ENCODE measurements around the gene RTF2. TPM values are rescaled to one million over a fixed set of nuclear protein-coding genes. Genes with fewer than 3 reads are reported as not detected.
"Not testable (repeated sequence)": the region's sequence is repeated elsewhere in the genome, so short reads cannot be mapped to it uniquely, and the experiment has no call there.

The RTF2 gene
- total RNA-seq, 1 experiment from 2014 or later = 80.0 TPM

DNA sequence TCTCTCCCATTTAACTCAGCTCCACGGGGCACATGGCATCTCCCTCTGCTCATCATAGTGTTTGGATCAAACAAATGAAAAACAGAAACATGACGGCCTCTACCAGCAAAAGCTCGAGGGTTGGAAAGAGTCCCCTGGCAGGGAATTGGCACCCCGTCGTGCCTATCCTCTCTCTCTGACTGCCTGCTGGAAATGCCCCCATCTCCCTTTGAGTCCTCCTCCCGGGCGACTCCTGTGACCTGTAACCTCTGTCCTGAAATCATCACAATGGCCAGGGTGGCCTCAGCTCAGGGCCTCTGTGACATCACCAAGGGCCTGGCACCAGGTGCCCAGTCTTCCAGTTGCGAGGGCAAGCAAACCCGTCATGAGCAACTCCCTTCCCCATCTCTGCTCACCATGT, 64.5 kb downstream of the RTF2 start, which contains the start of gene FAM209B:
Gene FAM209B, plus strand, starts transcription at position 301 of the 400 bp plus-strand sequence. Its CDS starts 96 bp downstream, at position 397.
- not testable (repeated sequence) for DNase-seq (ENCODE audit: extremely low read depth, low read depth)

DNA sequence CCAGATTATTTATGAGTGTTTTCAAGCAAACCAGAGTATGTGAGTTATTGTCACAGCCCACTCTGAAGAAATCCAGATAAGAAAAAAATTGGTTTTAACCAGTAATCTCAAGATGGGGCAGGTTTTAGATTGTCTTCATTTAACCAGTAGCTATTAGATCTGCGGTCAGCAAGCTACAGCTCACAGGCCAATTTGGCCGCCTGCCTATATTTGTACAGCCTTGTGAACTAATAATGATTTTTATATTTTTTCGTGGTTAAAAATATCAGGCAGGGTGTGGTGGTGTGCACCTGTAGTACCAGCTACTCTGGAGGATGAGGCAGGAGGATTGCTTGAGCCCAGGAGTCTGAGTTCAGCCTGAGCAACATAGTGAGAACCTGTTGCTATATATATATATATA, 69.6 kb downstream of the RTF2 start:
- DNase-seq (ENCODE audit: extremely low read depth, low read depth) = no peak

GRCh38 chr20:56540415-56540814, 72.0 kb downstream of the RTF2 start:
- no peak for DNase-seq (ENCODE audit: extremely low read depth, low read depth)

DNA sequence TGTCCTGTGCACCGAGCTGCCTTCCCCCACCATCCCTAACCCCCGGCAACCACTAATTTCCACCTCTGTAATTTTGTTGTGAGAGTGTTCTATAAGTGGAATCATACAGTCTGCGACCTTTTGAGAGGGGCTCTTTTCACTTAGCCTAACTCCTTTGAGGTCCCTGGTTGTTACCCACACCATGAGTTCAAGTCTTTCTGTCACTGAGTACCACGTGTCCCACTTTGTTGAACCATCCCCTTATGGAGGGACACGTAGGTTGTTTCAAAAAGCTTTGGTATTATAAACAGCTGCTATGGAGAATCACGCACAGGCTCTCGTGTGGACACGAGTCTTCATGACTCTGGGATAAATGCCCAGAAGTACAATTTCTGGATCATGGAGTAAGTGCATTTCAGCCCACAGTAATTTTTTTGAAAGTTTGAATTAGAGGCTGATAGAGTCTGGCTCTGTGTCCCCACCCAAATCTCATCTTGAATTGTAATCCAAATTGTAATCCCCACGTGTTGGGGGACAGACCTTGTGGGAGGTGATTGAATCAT, 74.1 kb downstream of the RTF2 start:
- no peak for DNase-seq (ENCODE audit: extremely low read depth, low read depth)

GRCh38 chr20:56551571-56551970, 83.1 kb downstream of the RTF2 start:
- DNase-seq (ENCODE audit: extremely low read depth, low read depth) = no peak

DNA sequence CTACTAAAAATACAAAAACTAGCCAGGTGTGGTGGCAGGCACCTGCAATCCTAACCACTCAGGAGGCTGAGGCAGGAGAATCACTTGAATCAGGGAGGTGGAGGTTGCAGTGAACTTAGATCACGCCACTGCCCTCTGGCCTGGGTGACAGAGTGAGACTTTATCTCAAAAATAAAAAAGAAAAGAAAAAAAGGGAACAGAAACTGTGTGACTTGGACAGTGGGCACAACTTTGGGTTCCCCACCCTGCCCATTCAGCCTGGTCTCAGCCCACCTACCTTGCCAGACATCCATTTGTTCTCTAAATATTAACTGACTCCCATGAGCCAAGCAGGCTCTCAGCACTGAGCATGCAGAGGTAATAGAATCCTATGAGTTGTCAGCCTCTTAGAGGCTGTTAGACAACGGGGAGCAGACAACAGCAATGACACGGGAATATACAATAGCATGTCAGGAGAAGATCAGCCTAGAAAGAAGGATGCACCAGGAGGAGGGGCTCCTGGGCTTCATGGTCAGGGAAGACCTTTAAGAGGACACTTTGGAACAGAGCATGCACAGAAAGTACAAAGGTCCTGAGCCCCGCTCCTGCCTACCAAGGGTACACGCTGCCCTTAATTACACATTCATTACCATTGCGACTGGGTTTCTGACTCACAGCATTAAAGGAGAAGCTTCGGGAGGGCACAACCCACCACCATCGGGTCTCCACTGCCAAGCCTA, 84.6 kb downstream of the RTF2 start:
- DNase-seq (ENCODE audit: extremely low read depth, low read depth) = no peak

DNA sequence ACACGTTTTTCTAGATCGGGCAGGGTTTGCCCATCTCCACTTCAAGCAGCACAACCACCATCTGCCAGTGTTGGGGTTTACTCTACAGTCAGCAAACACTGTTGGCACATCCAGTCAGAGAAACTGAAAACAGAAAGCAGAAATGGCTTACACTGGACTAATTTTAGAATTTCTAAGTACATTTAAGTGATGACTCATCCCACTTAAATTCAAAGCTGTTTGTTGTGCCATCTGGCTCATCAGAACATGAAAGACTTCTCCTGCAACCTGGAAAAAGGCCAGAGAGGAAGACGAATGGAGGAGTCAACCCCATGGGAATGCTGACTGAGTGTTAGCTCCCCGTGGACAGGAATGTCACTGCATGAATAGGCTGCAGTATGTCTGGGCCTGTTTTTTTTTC, 86.4 kb downstream of the RTF2 start:
- DNase-seq (ENCODE audit: extremely low read depth, low read depth) = peak; percentile 41

DNA sequence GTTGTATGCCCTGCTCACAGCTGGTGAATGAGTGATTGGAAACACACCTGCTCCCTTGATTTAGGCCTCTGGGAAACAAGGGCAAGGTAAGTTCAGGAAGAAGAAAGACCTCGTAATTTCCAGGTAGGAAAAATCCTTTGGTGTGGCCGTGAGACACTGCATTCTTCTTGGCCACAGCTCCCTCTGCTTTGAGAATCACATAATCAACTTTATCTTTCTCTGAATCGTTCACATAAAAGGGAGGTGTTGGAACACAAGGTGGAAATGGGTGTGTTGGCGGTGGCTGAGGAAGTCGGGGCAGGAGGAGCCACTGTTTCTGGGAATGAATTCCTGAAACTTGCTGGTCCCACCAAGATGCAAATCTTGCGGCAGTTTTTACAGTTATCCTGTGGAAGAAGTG, 90.5 kb downstream of the RTF2 start:
- no peak for DNase-seq (ENCODE audit: extremely low read depth, low read depth)

GRCh38 chr20:56564526-56564925, 96.1 kb downstream of the RTF2 start:
- not testable (repeated sequence) for DNase-seq (ENCODE audit: extremely low read depth, low read depth)

DNA sequence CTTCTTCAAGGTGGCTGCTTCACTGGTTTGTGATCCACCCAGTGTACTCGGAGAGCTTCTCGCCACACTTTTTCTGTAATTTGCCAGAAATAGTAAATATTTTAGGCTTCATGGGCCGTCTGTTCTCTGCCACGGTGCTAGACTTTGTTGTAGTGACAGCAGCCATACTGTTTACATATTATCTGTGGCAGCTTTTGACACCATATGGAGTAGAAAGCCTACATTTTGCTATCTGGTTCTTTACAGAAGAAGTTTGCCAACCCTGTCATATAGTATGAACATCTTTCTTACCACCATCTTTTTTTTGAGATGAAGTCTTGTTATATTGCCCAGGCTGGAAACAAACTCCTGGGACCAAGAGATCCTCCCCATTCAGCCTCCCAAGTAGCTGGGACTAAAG, 97.1 kb downstream of the RTF2 start:
- no peak for DNase-seq (ENCODE audit: extremely low read depth, low read depth)

DNA sequence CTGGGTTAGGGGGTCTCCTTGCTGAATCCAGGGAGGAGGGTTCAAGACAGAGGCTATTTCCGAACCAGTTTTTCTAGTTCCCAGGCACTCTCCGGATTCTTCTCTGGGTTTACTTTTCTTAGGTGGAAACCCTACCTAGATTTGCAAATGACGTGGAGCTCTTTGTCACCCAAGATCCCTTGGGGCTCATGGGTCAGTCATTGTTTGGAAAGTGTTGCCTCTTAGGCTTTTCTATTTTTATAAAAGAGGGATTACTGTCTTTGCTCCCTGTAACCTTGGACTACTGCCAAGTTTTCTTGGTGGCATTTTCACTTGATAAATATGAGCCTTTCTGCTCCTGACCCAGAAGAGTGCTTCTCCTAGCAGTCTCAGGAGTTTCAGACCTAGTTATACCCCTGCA, 98.2 kb downstream of the RTF2 start:
- DNase-seq (ENCODE audit: extremely low read depth, low read depth) = no peak

Small RNA genes lying within 50 kb of the gene (small RNA-seq; reads per million reads assigned to genes)
- 0 reads per million in 2 experiments for gene RPL39P

Other genes with a start within 250 kb of the RTF2 start
- not detected in 2 replicates for gene MC3R, start 219.9 kb upstream of the RTF2 start, total RNA-seq (2014; rRNA removed; shearing (Covaris generic))
- gene FAM210B, start 109.7 kb upstream of the RTF2 start, total RNA-seq (2014; rRNA removed; shearing (Covaris generic)) = 85.4 and 94.1 TPM in 2 replicates
- 176 and 178 TPM in 2 replicates for gene AURKA, start 76.4 kb upstream of the RTF2 start, total RNA-seq (2014; rRNA removed; shearing (Covaris generic))
- gene CSTF1, start 76.0 kb upstream of the RTF2 start, total RNA-seq (2014; rRNA removed; shearing (Covaris generic)) = 52.7 and 60.9 TPM in 2 replicates
- gene CASS4, start 56.4 kb upstream of the RTF2 start, total RNA-seq (2014; rRNA removed; shearing (Covaris generic)) = 0.05 TPM in 1 of 2 replicates, not detected in the other
- 0.17 and 0.29 TPM in 2 replicates for gene FAM209A, start 56.1 kb downstream of the RTF2 start, total RNA-seq (2014; rRNA removed; shearing (Covaris generic))
- not detected in 2 replicates for gene FAM209B, start 64.6 kb downstream of the RTF2 start, total RNA-seq (2014; rRNA removed; shearing (Covaris generic))
- 11.3 and 11.8 TPM in 2 replicates for gene TFAP2C, start 160.7 kb downstream of the RTF2 start, total RNA-seq (2014; rRNA removed; shearing (Covaris generic))